RPMI7951 (cell line): ENCODE results near the gene FAM193B. TPM values are rescaled to one million over a fixed set of nuclear protein-coding genes. Genes with fewer than 3 reads are reported as not detected.
A peak's percentile ranks its signal among the peaks of the same experiment; 100 is the strongest.
"Not testable (repeated sequence)": the region's sequence is repeated elsewhere in the genome, so short reads cannot be mapped to it uniquely, and the experiment has no call there.

Source experiments
- DNase-seq: peaks from one replicate; pipeline ENCODE4 v3.0.0-alpha.2; 2012; ENCODE audit warnings: low read depth
- total RNA-seq: library from RNA; depleted of rRNA; stranded (reverse); fragments of >200 nt; shearing (Covaris generic); gene quantifications from 2 replicates; pipeline ENCODE4 v1.2.3, GENCODE V29; 2014

Gene FAM193B
- total RNA-seq, 1 experiment from 2014 or later: 11.8 TPM

DNA sequence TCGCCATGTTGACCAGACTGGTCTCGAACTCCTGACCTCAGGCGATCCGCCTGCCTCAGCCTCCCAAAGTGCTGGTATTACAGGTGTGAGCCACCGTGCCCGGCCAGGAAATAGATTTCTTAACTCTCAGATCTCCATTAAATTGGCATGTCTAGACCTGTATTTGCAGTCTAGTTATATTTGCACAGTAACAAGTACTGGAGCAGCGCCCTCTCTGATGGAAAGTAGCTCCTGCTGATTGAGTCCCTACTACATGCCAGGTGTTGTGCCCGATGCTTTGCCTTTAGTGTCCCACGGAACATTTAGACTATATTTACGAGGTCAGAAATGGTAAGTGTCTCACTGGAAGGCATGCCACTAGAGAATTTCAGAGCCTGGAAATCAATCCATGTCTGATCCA lies 21.8 kb upstream of the FAM193B start:
- DNase-seq: no peak

DNA sequence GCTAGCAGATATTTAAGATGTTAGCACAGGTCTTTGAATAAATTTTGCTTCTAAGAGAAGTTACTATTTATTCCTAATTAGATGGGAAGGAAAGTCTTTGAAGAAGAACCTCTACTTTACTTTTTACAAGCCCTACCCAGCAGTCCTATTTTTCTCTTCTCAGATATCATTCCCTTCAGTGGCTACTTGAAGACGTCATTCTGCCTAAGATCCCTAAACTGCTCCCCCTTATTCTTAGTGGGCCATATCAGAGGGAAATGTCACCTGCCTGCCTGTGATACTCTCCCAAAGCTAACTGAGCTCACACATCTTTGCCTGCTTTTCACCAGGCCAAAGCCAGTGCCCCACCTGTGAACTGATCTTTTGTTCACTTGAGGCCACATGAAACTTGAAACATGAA lies 21.1 kb upstream of the FAM193B start:
- no peak for DNase-seq

DNA sequence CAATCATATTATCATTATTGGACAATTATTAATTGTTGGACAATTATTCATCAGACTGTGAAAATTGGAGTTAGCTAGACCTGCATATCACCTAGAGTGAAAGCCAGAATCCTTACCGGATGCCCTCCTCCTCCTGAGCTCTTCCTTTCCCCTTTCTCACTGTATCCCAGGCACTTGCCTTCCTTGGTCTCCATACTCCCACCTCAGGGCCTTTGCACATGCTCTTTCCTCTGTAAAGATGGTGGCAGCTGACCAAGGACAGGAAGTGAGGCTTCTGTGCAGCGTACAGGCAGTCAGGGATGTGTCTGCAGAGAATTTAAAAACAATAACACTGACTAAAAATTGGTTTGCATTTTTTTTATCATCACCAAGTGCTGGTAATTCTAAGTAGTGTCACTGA lies 15.5 kb upstream of the FAM193B start:
- DNase-seq: no peak

- no peak for DNase-seq
Observed at GRCh38 chr5:177568326-177568725, 14.0 kb upstream of the FAM193B start.

DNA sequence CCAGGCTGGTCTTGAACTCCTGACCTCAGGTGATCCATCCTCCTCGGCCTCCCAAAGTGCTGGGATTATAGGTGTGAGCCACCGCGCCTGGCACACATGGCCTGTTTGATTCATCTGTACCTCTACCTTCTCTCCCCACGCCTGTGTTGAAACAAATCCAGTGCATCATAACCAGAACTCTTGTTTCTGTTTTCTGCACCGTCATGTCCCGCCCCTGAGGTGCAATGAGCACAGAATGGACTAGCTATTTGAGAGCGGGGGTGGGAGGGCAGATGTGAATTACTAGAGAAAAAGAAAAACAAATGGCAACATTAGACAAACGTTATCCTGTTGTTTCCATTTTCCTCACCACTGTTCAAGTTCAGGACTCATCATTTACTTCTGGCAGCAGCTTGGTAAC lies 10.7 kb upstream of the FAM193B start:
- DNase-seq: no peak

GRCh38 chr5:177559446-177559941 lies 5.1 kb upstream of the FAM193B start:
- DNase-seq: not testable (repeated sequence)

- DNase-seq: no peak
Observed at GRCh38 chr5:177557796-177558195, 3.4 kb upstream of the FAM193B start.

DNA sequence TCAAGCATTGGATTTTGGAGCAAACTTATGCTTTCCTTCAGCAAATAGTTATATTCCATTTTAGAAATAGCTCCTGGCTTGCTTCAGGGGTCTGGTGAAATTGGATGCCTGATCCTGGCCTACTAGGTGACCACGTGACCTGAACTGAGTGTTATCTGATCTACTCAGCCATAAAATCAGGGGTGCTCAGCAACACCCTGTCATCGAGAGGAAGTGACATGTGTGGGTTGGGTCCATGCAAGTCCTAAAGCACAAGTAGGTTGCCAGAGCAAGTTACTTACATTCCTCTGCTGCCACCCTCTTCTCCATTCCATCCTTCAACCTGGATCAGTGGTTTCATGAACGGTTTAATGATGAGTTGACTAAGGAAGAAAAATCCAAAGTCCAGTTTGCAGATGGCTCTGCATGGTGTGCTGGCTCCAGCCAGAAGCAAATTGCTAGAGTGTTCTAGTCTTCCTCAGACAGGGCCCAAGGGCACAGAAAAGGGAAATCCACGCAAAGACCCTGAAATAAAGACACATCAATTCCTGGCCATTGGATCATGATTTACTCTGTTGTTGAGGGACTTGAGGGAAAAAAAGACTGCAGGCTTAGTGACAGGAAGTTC lies 2.8 kb upstream of the FAM193B start:
- DNase-seq: peak; percentile 21

GRCh38 chr5:177555665-177556064 lies 1.3 kb upstream of the FAM193B start:
- DNase-seq: no peak

- DNase-seq: no peak
Observed at GRCh38 chr5:177555228-177555627, 865 bp upstream of the FAM193B start.

- peak; percentile 34 for DNase-seq
Observed at GRCh38 chr5:177553671-177554429, 513 bp downstream of the FAM193B start.

DNA sequence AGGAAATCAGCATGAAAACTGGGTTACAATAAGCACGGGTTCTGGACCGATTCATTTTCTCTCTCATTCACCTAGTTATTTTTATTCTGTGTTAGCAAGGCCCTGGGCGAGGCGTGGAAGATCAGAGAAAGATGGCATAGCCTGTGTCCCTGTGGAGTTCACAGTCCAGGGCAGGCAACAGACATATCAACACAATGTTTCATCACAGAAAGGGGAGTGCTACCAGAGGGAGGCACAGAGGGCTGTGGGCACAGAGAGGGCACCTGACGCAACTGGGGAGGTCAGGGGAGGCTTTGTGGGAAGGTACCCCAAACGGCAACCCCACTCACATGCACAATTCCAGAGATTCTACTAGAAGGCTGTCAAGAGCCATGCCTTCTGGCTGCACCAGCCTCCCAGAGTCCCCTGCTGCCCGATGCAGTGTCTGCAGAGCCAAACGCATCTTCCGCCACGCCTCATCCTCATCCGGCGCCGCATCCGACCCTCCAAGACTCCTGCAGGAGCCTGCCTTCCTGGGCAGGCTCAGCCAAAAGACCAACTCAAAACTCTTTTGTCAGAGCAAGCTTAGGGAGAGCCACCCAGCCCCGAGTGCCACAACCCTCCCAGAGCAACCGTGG lies 1.4 kb downstream of the FAM193B start:
- peak; percentile 22 for DNase-seq

GRCh38 chr5:177550122-177550521 lies 4.2 kb downstream of the FAM193B start:
- no peak for DNase-seq

DNA sequence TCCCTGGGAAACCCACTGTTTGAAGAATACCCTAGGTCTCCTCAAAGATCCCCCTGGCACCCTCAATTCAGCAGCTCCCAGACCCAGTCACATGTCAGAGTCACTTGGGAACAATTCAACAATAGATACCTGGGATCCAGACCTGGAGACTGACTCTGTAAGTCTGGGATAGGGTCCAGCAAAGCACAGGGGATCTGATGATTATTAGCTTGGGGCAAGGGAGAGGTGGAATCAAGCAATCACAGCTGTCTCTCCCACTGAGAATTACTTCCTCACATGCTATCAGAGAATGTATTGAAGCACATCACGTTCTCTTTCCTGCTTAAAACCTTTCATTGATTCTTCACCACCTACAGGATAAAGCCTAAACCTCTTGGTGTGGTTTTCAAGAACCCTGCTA lies 5.9 kb downstream of the FAM193B start:
- no peak for DNase-seq

DNA sequence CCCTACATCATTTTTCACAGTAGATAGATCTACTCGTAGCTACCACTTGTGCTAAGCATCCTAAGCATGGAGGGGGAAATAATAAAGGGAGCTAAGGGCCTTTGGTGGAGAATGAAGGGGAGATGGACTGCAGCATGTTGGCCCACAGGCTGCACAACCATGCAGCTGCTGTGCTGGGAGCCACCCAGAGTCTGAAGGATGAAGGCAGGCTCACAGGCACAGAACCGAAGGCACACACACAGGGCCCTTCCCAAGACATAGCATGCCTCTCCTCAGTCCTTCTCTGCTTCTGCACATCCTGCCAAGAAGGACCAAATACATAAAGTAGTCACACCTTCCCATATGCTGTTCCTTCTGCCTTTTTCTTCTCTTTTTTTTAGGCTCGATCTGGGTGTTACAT lies 6.6 kb downstream of the FAM193B start:
- no peak for DNase-seq

DNA sequence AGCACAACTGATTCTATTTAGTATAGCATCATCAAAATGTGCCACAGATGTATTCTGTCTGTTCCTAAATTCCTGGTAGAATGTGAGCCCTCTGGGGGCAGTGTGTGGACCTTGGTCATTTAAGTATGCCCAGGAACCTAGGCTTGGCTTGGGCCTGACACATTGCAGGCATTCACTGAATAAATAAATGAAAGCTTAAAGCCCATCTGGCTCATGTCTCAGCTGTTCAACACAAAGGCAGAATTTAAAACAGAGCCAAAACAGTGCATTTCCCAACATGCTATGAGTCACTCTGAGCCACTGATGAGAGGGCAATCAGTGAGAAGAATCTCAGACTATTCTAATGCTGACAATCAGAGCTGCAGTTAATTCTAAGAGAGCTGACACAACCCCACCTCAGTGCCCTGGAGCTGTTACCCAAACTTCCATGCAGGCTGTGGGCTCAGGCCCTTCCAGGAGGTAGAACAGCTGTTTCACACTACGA lies 8.1 kb downstream of the FAM193B start:
- DNase-seq: peak; percentile 99

DNA sequence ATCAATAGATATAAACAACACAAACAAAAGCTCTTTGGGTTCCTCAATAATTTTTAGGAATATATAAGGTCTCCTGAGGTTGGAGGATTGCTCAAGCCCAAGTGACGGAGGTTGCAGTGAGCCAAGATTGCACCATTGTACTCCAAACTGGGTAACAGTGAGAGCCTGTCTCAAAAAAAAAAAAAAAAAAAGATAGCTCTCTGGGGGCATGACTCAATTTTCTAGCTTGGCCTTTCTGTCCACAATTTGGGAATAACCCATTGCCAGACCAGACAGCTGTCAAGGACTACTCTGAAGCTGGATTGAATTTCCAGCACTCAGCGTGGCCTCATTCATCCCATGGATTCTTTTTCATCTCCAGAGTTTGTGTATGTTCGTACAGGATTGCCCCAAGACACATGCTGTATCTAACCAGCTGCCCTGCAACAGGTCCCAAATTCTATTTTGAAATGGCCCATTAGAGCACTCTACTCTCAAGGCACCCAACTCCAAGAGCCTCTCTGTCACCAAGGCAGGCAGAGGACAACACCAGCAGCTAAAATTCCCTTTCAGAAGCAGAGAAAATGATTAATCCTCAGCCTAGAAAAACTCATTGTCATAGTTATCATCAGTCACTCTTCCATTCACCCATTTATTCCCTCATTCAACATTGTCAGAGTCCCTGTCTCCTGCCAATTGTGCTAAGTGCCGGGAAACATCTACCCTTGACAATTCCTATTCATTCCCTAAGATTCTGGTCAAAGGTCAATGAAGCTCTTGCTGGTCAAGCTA lies 8.7 kb downstream of the FAM193B start:
- peak; percentile 85 for DNase-seq

GRCh38 chr5:177542816-177543465 lies 11.4 kb downstream of the FAM193B start:
- DNase-seq: no peak

GRCh38 chr5:177540438-177540837 lies 13.9 kb downstream of the FAM193B start:
- DNase-seq: no peak

- peak; percentile 35 for DNase-seq
Observed at GRCh38 chr5:177539411-177539810, 15.0 kb downstream of the FAM193B start.

GRCh38 chr5:177538876-177539275 lies 15.5 kb downstream of the FAM193B start:
- DNase-seq: no peak
